Neural progenitor cell (in vitro differentiated cells): Measurements from ENCODE around the gene NR2C2.

Experiments used
- CTCF ChIP-seq: fragments of 200-600 bp; sonication (generic); IDR thresholded peaks from 2 replicates; pipeline ENCODE4 v1.5.1; 2017; ENCODE audit warnings: antibody characterized with exemption, mild to moderate bottlenecking
- EZH2 ChIP-seq: fragments of 200-600 bp; sonication (generic); IDR thresholded peaks from 2 replicates; pipeline ENCODE4 v1.6.1; 2017; ENCODE audit warnings: antibody characterized with exemption, mild to moderate bottlenecking, moderate library complexity
- EZH2phosphoT487 ChIP-seq: fragments of 200-600 bp; sonication (generic); IDR thresholded peaks from 2 replicates; pipeline ENCODE4 v1.6.1; 2017; ENCODE audit warnings: antibody characterized with exemption

DNA sequence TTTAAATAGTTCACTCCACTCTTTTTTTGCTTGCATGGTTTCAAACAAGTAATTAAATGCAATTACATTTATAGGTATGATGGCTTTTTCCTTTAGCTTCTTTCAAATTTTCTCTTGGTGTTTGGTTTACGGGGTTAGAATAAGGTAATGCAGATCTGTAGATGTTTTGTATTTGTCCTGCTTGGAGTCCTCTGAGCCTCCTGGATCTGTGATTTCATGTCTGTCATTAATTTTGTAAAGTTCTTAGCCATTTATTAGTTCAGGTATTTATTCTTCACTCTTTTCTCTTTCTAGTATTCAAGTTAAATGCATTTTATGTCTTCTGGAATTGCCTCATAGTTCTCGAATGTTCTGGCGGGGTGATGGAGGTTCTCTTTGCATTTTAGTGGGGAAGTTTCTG is 119.1 kb downstream of the NR2C2 start:
- TF ChIP-seq CTCF (no peak), EZH2phosphoT487 (no peak), EZH2 (no peak)
